NT2/D1 (cell line): ENCODE measurements around the gene CDRT4.
"Not testable (repeated sequence)": the region's sequence is repeated elsewhere in the genome, so short reads cannot be mapped to it uniquely, and the experiment has no call there.

Source experiments
- DNase-seq: peaks from one replicate; pipeline ENCODE4 v3.0.0-alpha.2; 2011; ENCODE audit warnings: low read depth, low spot score
- H3K27me3 ChIP-seq: 2 replicates; pipeline ENCODE4 v1.6.0; 2011; ENCODE audit warnings: mild to moderate bottlenecking; ENCODE audit not compliant: insufficient read length, insufficient read depth
- H3K36me3 ChIP-seq: 2 replicates; pipeline ENCODE4 v1.6.1; 2011; ENCODE audit warnings: mild to moderate bottlenecking, low read length, mixed read lengths; ENCODE audit not compliant: insufficient read depth, insufficient read length
- H3K4me1 ChIP-seq: 2 replicates; pipeline ENCODE4 v1.5.1; 2011; ENCODE audit not compliant: insufficient read depth, insufficient read length
- H3K4me3 ChIP-seq: 2 replicates; pipeline ENCODE4 v1.5.1; 2011; ENCODE audit warnings: low read depth; ENCODE audit not compliant: insufficient read length
- H3K9ac ChIP-seq: 2 replicates; pipeline ENCODE4 v1.6.0; 2011; ENCODE audit warnings: low read depth; ENCODE audit not compliant: insufficient read length
- H3K9me3 ChIP-seq: 2 replicates; pipeline ENCODE4 v1.5.1; 2011; ENCODE audit warnings: mild to moderate bottlenecking, low read length; ENCODE audit not compliant: insufficient read depth
- SUZ12 ChIP-seq: IDR thresholded peaks from 2 replicates; pipeline ENCODE4 v1.6.1; 2011; ENCODE audit not compliant: insufficient read length, insufficient read depth; ENCODE audit errors: extremely low read depth
- YY1 ChIP-seq: IDR thresholded peaks from 2 replicates; pipeline ENCODE4 v1.6.1; 2011; ENCODE audit not compliant: insufficient read length, insufficient read depth
- ZNF274 ChIP-seq: IDR thresholded peaks from 2 replicates; pipeline ENCODE4 v1.6.1; 2011; ENCODE audit warnings: mild to moderate bottlenecking, low read depth, low read length

CDRT4 gene

GRCh38 chr17:15448580-15448956 is 18.9 kb downstream of the CDRT4 start:
- no peak for DNase-seq
- TF ChIP-seq ZNF274 (no peak), SUZ12 (no peak), YY1 (no peak)
- H3K27me3 ChIP-seq, result no peaks in the 10 kb centered on the region
- no peaks in the 10 kb centered on the region; the same call in 1 of the 2 replicates for H3K9me3 ChIP-seq
- H3K36me3 ChIP-seq, result peaks cover 22% of the 10 kb centered on the region
- H3K4me1 ChIP-seq, result peaks cover 9% of the 10 kb centered on the region
- H3K9ac ChIP-seq, result no peak overlapping the region
- no peak overlapping the region for H3K4me3 ChIP-seq

GRCh38 chr17:15447928-15448579 is 19.4 kb downstream of the CDRT4 start:
- Histone ChIP-seq H3K9me3 (no peaks in the 10 kb centered on the region; the same call in 1 of the 2 replicates), H3K36me3 (peaks cover 21% of the 10 kb centered on the region), H3K4me1 (peaks cover 9% of the 10 kb centered on the region), H3K27me3 (no peaks in the 10 kb centered on the region), H3K4me3 (no peak overlapping the region), H3K9ac (no peak overlapping the region)
- TF ChIP-seq ZNF274, result no peak
- TF ChIP-seq SUZ12, result no peak
- TF ChIP-seq YY1, result no peak
- DNase-seq, result no peak

DNA sequence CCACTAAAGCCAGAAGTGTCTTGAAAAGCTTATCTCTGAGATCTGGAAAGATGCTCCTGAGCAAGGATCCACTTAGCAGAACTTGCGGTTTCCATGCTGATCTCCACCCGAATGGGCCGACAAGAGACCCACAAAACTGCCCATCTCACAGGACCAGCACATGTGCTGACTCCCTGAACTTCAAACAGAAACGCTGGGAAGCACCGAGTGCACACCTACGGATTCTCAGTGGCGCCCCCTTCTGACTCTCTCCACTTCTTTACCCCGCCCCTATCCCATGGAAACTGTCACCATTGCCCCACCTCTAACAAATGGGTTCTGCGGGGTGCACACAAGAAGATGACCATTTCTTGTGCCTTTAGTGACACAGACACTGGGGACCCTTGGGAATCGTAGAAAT is 21.4 kb downstream of the CDRT4 start:
- H3K4me3 ChIP-seq, result no peak overlapping the region

DNA sequence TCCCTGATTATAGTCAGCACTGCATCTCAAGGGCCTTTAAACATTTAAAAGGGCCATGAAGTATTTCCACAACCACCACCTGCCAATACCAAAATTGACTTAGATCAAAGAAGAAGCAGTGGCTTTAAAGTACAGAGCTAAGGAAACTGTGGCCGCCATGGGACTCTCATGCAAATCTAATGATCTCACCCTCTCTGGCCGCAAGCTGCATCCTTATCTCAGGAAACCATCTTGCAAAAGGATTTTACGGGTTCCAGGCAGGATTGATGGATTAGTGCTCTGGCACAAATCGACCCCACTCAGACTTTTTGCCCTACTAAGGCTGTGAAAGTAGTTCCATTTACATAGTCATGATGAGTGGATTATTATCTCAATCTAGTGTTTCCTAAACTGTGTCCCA is 22.6 kb downstream of the CDRT4 start:
- TF ChIP-seq ZNF274, result no peak
- no peak for TF ChIP-seq YY1
- no peak for TF ChIP-seq SUZ12
- H3K27me3 ChIP-seq, result no peaks in the 10 kb centered on the region
- H3K36me3 ChIP-seq, result peaks cover 4% of the 10 kb centered on the region
- no peak overlapping the region for H3K9ac ChIP-seq
- H3K4me1 ChIP-seq, result peaks cover 9% of the 10 kb centered on the region
- no peak overlapping the region for H3K4me3 ChIP-seq
- no peaks in the 10 kb centered on the region for H3K9me3 ChIP-seq
- DNase-seq, result peak; percentile 49

More for the DNA sequence above, 21.4 kb downstream of the CDRT4 start:
- Histone ChIP-seq H3K9ac (no peak overlapping the region), H3K4me1 (peaks cover 9% of the 10 kb centered on the region), H3K27me3 (no peaks in the 10 kb centered on the region), H3K36me3 (peaks cover 4% of the 10 kb centered on the region), H3K9me3 (no peaks in the 10 kb centered on the region; the same call in 1 of the 2 replicates)
- DNase-seq, result peak; percentile 20
- TF ChIP-seq ZNF274, result no peak
- TF ChIP-seq YY1, result no peak
- no peak for TF ChIP-seq SUZ12

DNA sequence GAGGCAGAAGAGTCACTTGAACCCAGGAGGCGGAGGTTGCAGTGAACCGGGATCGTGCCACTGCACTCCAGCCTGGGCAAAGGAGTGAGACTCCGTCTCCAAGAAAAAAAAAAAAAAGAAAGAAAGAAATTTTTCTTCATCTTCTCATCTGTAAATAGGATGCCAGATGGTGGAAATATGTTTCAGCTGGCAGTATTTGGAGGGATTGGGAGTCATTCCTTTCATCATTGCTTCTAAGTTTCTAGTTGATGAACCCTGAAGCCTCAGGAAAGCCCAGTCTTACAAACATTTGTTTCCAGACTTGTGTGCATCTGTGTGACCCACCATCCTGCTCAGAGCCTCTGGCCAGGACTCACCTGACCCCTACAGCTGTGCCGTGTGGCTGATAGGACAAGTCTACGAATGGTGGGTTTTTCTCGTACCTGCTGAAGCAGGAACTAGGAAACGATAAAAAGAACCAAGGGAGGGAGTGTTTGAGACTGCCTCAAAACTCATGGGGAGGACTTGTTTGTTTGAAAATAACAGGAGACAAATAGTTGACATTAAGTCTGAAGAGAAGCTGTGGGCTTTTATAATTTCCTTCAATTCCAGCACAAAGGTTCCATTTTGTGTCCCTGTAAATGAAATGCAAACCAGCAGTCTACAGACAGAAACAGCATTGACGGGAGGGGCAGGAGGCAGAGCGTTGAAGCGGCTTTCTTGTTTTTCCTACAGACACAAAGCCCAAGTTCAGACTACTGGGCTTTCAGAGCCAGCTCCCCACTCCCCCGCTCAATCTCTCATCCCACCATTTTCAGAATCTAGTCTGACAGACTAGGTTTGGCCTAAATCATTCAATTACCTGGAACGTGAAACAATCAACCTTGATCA is 24.9 kb downstream of the CDRT4 start:
- no peak overlapping the region for H3K4me3 ChIP-seq

GRCh38 chr17:15441315-15441714 is 26.1 kb downstream of the CDRT4 start:
- no peak overlapping the region for H3K9ac ChIP-seq
- peaks cover 5% of the 10 kb centered on the region for H3K4me1 ChIP-seq
- no peak overlapping the region for H3K4me3 ChIP-seq
- no peak for DNase-seq
- H3K9me3 ChIP-seq, result no peaks in the 10 kb centered on the region
- peaks cover 27% of the 10 kb centered on the region for H3K36me3 ChIP-seq
- TF ChIP-seq YY1 (no peak), ZNF274 (no peak), SUZ12 (no peak)
- no peaks in the 10 kb centered on the region for H3K27me3 ChIP-seq

More for the DNA sequence above, 24.9 kb downstream of the CDRT4 start:
- no peaks in the 10 kb centered on the region for H3K27me3 ChIP-seq
- no peak overlapping the region for H3K9ac ChIP-seq
- peaks cover 15% of the 10 kb centered on the region for H3K36me3 ChIP-seq
- no peaks in the 10 kb centered on the region for H3K9me3 ChIP-seq
- peaks cover 5% of the 10 kb centered on the region for H3K4me1 ChIP-seq
- DNase-seq, result no peak
- no peak for TF ChIP-seq SUZ12
- TF ChIP-seq YY1, result no peak
- no peak for TF ChIP-seq ZNF274

GRCh38 chr17:15440347-15440746 is 27.1 kb downstream of the CDRT4 start:
- H3K4me1 ChIP-seq, result peaks cover 1% of the 10 kb centered on the region
- TF ChIP-seq YY1, result no peak
- no peak for TF ChIP-seq ZNF274
- TF ChIP-seq SUZ12, result no peak
- no peaks in the 10 kb centered on the region for H3K27me3 ChIP-seq
- H3K36me3 ChIP-seq, result peaks cover 28% of the 10 kb centered on the region
- H3K9me3 ChIP-seq, result no peaks in the 10 kb centered on the region
- H3K9ac ChIP-seq, result no peak overlapping the region
- DNase-seq, result no peak
- H3K4me3 ChIP-seq, result no peak overlapping the region

DNA sequence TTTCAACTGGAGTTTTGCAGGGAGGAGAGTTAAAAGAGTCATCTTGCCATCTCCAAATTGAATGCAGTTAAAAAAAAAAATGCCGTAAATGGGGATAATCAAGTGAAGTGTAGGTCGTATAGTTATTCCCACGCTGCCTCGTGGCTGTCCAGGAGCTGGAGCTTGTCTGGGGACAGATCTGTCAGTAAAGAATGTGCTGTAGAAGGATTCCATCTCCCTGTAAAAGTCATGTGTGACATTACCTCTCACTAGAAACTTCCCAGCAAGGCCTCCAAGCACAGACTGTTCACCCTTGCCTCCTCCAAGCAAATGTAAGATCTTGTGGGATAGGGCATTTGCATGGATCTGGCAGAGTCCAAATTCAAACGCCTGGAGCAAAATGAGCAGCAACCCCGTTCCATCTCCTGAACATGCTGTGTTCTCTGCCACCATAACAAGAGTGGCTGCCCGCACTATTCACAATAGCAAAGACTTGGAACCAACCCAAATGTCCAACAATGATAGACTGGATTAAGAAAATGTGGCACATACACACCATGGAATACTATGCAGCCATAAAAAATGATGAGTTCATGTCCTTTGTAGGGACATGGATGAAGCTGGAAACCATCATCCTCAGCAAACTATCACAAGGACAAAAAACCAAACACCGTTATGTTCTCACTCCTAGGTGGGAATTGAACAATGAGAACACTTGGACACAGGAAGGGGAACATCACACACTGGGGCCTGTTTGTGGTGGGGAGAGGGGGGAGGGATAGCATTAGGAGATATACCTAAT is 28.0 kb downstream of the CDRT4 start:
- not testable (repeated sequence) for H3K4me3 ChIP-seq, DNase-seq, H3K9me3 ChIP-seq, H3K9ac ChIP-seq, H3K4me1 ChIP-seq, H3K27me3 ChIP-seq
- H3K36me3 ChIP-seq, result peaks cover 28% of the 10 kb centered on the region
